ENCODE results near the gene PTPRA. TPM values are rescaled to one million over a fixed set of nuclear protein-coding genes. Genes with fewer than 3 reads are reported as not detected.

The PTPRA gene
- total and polyA plus RNA-seq, 2 of the 8 experiments (the other 6 are each of a cell fraction or from before 2014, with no cell fraction given): 47.7 to 51.3 TPM

DNA sequence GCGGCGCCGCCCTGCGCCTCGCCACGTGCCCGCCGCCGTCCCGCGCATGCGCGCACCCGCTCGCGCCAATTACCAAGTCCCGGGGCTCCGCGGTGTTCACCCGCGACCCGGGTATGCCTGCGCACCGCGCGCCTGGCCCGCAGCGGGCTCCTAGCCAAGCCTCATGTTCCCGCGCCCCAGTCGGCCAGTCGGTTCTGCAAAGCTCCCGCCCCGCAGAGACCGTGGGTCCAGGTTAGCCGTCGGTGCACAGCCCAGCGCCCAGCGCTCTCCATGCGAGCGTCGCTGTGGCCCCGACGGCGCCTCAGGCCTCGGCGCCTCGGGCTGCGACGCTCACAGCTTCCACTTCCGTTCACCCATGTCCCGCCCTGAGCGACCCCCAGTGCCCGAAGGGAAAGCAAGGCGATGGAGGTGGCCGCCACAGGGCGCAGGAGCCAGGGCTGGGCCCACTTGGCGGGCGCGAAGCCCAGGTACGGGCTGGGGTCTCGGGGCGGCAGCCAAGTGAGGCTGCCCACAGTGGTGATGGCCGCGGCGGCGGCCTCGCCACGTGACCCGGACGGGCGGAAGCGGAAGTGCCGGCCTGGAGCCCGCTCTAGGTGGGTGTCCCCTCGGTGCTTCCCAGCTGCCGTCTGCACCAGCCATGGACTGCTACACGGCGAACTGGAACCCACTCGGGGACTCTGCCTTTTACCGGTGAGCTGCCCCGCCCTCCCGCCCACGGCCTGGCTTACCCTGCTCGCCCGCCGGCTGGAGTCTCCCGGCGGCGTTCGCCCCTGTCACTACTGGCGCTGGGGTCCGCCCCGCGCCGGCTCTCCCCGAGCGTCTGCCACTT lies 32.9 kb upstream of the PTPRA start, which contains the start of the genes PCED1A and VPS16 (continued):
- 0 out of 2 replicates have a peak, but pooled peaks have one; percentile 54 for TF ChIP-seq ATF2 (IDR thresholded peaks at IDR 0.05; ENCODE audit: low read length)
- TF ChIP-seq CEBPB (IDR thresholded peaks at IDR 0.05; ENCODE audit: low read depth, low read length): no peak
- peak; percentile 66 for TF ChIP-seq TAF1 (IDR thresholded peaks at IDR 0.05; ENCODE audit: low read depth, low read length)
